Panc1 (cell line): ENCODE measurements around the gene SLC25A33. TPM values are rescaled to one million over a fixed set of nuclear protein-coding genes. Genes with fewer than 3 reads are reported as not detected.

Experiments
- ATAC-seq: fragments of 200-7000 bp; cut with Tn5 transposase; 2 replicates; pipeline ENCODE4 v1.9.1; 2020; ENCODE audit warnings: mild to moderate bottlenecking, moderate library complexity
- BruUV-seq: library from RNA; stranded (reverse); fragments of 400-500 nt; replicated peaks from 2 replicates; lab custom pipeline; 2021; lab: Mats Ljungman, UMichigan
- CTCF ChIA-PET: fragments of 300-600 bp; sonication (Branson Sonifier 250); formaldehyde crosslinking; loops from one replicate; lab custom pipeline; 2022; ENCODE audit warnings: antibody characterized with exemption; lab: Charles Lee
- POLR2A ChIA-PET: fragments of 300-600 bp; sonication (Branson Sonifier 250); formaldehyde crosslinking; loops from one replicate; lab custom pipeline; 2022; ENCODE audit warnings: antibody characterized with exemption; lab: Charles Lee
- DNase-seq: peaks from one replicate; pipeline ENCODE4 v3.0.0-alpha.2; 2010; ENCODE audit warnings: low read depth, low spot score
- H3K27ac ChIP-seq: 2 replicates; pipeline ENCODE4 v1.5.1; 2011; ENCODE audit warnings: mild to moderate bottlenecking, low read length, inconsistent platforms
- H3K27me3 ChIP-seq: fragments of 200-500 bp; sonication (Bioruptor generic); 2 replicates; pipeline ENCODE4 v1.6.0; 2014; ENCODE audit warnings: low read length, inconsistent platforms; ENCODE audit not compliant: control insufficient read depth, insufficient read depth
- H3K36me3 ChIP-seq: fragments of 200-500 bp; sonication (Bioruptor generic); 2 replicates; pipeline ENCODE4 v1.5.1; 2014; ENCODE audit warnings: inconsistent platforms, mild to moderate bottlenecking, low read length, moderate library complexity; ENCODE audit not compliant: control insufficient read depth, insufficient read depth
- H3K4me1 ChIP-seq: 2 replicates; pipeline ENCODE4 v1.5.1; 2011; ENCODE audit warnings: inconsistent platforms, mild to moderate bottlenecking, low read length, moderate library complexity; ENCODE audit not compliant: control insufficient read depth, insufficient read depth
- H3K4me3 ChIP-seq, 2 experiments: 2 replicates each; pipeline ENCODE4 v1.5.1; 2011 to 2012; ENCODE audit warnings: low read depth in 2 of 2, low read length in 2 of 2, mild to moderate bottlenecking in 2 of 2, inconsistent platforms in 1 of 2, moderate library complexity in 1 of 2
- H3K9me3 ChIP-seq: fragments of 200-500 bp; sonication (Bioruptor generic); 2 replicates; pipeline ENCODE4 v1.5.1; 2014; ENCODE audit warnings: low read depth, mild to moderate bottlenecking, inconsistent platforms, low read length, moderate library complexity; ENCODE audit not compliant: control insufficient read depth, insufficient read depth
- CTCF ChIP-seq: fragments of 450-650 bp; IDR thresholded peaks from 2 replicates; pipeline ENCODE4 v1.5.1; 2017; ENCODE audit warnings: mild to moderate bottlenecking
- POLR2AphosphoS5 ChIP-seq: IDR thresholded peaks from 2 replicates; pipeline ENCODE4 v1.6.1; 2012; ENCODE audit warnings: mild to moderate bottlenecking, low read depth, low read length, moderate library complexity
- SIN3A ChIP-seq: IDR thresholded peaks from 2 replicates; pipeline ENCODE4 v1.6.1; 2012; ENCODE audit warnings: low read depth, mild to moderate bottlenecking, low read length, moderate library complexity, borderline replicate concordance; ENCODE audit not compliant: insufficient read depth
- TCF7L2 ChIP-seq: IDR thresholded peaks from 2 replicates; pipeline ENCODE4 v1.6.1; 2011; ENCODE audit warnings: mild to moderate bottlenecking, low read depth, low read length, inconsistent platforms
- in situ Hi-C: cut with HindIII; loops from 2 replicates; pipeline ENCODE4 v1.10.0; 2016; ENCODE audit warnings: low sequenced_read_pairs, low pct_unique_long_range_greater_than_20kb
- intact Hi-C: fragments of 100-400 bp; cut with micrococcal nuclease; formaldehyde crosslinking; loops from one replicate; pipeline ENCODE4 v1.10.0; 2022; ENCODE audit not compliant: unreplicated experiment
- total RNA-seq: library from RNA; stranded (reverse); gene quantifications from one replicate; pipeline ENCODE4 v1.2.1, GENCODE V29; 2021; ENCODE audit not compliant: unreplicated experiment
- TF ChIP-seq, protein P1 (sequence below), 2 experiments: IDR thresholded peaks; 2 replicates each; pipeline ENCODE4 v1.6.1; 2011 to 2012; ENCODE audit warnings: low read depth in 2 of 2, control low read depth in 1 of 2, low read length in 1 of 2, mild to moderate bottlenecking in 1 of 2, moderate library complexity in 1 of 2; ENCODE audit not compliant: insufficient read depth in 1 of 2

The SLC25A33 gene
- total RNA-seq, 1 experiment from 2014 or later = 13.4 TPM

DNA sequence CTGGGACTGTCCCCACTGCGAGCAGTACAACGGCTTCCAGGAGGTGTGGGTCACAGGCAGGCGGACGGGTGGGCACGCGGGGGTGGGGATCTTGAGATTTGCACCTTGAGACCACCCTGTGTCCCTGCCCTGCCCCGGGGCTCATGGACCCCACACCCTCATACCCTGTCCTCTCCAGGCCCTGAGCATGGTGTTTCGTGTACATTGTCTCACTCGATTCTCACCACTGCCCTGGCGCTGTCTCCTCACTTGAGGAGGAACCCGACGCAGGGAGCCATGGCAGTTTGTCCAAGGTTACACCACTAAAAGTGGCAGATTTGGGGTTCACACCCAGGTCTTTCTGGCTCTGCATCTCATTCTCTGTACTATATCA, 56.7 kb downstream of the SLC25A33 start:
- TF ChIP-seq CTCF (no peak), POLR2AphosphoS5 (no peak), SIN3A (no peak), TCF7L2 (no peak)
- TF ChIP-seq, protein P1, sequence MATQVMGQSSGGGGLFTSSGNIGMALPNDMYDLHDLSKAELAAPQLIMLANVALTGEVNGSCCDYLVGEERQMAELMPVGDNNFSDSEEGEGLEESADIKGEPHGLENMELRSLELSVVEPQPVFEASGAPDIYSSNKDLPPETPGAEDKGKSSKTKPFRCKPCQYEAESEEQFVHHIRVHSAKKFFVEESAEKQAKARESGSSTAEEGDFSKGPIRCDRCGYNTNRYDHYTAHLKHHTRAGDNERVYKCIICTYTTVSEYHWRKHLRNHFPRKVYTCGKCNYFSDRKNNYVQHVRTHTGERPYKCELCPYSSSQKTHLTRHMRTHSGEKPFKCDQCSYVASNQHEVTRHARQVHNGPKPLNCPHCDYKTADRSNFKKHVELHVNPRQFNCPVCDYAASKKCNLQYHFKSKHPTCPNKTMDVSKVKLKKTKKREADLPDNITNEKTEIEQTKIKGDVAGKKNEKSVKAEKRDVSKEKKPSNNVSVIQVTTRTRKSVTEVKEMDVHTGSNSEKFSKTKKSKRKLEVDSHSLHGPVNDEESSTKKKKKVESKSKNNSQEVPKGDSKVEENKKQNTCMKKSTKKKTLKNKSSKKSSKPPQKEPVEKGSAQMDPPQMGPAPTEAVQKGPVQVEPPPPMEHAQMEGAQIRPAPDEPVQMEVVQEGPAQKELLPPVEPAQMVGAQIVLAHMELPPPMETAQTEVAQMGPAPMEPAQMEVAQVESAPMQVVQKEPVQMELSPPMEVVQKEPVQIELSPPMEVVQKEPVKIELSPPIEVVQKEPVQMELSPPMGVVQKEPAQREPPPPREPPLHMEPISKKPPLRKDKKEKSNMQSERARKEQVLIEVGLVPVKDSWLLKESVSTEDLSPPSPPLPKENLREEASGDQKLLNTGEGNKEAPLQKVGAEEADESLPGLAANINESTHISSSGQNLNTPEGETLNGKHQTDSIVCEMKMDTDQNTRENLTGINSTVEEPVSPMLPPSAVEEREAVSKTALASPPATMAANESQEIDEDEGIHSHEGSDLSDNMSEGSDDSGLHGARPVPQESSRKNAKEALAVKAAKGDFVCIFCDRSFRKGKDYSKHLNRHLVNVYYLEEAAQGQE (IDR thresholded peaks at IDR 0.05; ENCODE audit: insufficient read depth in 1 of 2, low read depth in 2 of 2, low read length in 1 of 2) = no peak
- intact Hi-C loops = no loop called here
- no peaks in the 10 kb centered on the region for H3K27me3 ChIP-seq
- no peaks in the 10 kb centered on the region for H3K9me3 ChIP-seq
- no peak for ATAC-seq
- ChIA-PET CTCF (no interaction called here), POLR2A (no interaction called here)
- H3K36me3 ChIP-seq = no peaks in the 10 kb centered on the region
- H3K27ac ChIP-seq = no peak overlapping the region
- in situ Hi-C loops = no loop called here
- H3K4me1 ChIP-seq = peaks cover 5% of the 10 kb centered on the region; the same call in 1 of the 2 replicates
- no TSS peak for BruUV-seq
- H3K4me3 ChIP-seq = no peak overlapping the region
- DNase-seq = no peak

DNA sequence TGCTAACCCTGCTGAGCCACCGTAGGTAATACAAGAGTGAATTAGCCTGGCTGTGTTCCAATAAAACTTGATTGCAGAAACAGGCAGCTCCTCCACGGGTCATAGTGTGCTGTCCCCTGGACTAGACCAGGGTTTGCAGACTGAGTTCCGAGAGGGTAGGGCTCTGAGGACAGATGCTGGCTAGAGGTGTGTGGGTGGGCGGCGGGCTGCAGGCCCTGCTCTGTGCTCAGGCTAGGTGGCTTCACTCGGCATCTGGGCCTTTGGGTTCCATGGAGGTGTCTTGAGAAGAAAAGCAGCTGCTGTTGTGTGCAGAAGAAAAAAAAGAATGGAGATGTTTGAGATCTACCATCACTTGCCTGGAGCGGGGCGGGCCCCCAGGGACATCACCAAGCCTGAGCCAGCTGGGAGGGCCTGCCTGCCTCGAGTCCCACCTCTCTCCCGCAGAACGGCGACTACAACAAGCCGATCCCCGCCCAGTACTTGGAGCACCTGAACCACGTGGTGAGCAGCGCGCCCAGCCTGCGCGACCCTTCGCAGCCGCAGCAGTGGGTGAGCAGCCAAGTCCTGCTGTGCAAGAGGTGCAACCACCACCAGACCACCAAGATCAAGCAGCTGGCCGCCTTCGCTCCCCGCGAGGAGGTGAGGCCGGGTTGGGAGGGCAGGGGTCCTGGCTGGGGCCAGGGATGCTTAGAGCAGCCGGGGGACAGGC, 57.3 kb downstream of the SLC25A33 start:
- Histone ChIP-seq H3K4me1 (peaks cover 5% of the 10 kb centered on the region; the same call in 1 of the 2 replicates), H3K36me3 (no peaks in the 10 kb centered on the region), H3K4me3 (no peak overlapping the region), H3K9me3 (no peaks in the 10 kb centered on the region), H3K27ac (no peak overlapping the region), H3K27me3 (no peaks in the 10 kb centered on the region)
- POLR2A ChIA-PET = no interaction called here
- CTCF ChIA-PET = no interaction called here
- ATAC-seq (no peak), DNase-seq (no peak)
- TF ChIP-seq SIN3A = no peak
- TF ChIP-seq TCF7L2 = no peak
- no TSS peak for BruUV-seq
- in situ Hi-C loops = no loop called here
- intact Hi-C loops = no loop called here
